ENCODE measurements around the gene NAA80. TPM values are rescaled to one million over a fixed set of nuclear protein-coding genes. Genes with fewer than 3 reads are reported as not detected.
"Not testable (repeated sequence)": the region's sequence is repeated elsewhere in the genome, so short reads cannot be mapped to it uniquely, and the experiment has no call there.

Gene NAA80
- total and polyA plus RNA-seq, 10 of the 15 experiments (the other 5 are each of a cell fraction or from before 2014, with no cell fraction given): 0.48 to 12.7 (median 6.7) TPM

- Histone ChIP-seq H3K9me3 (replicated peaks; ENCODE audit: control insufficient read depth, insufficient read depth, low read length) (no peaks in the 10 kb centered on the region), H3K4me3 (no peak overlapping the region), H3K9ac (ENCODE audit: control insufficient read depth, insufficient read depth, low read length) (no peak overlapping the region), H3K36me3 (ENCODE audit: control insufficient read depth in 2 of 2, insufficient read depth in 2 of 2, low read length in 1 of 2) (peaks cover 0 to 28% of the 10 kb centered on the region in 2 experiments; a peak in 3 of 4 replicates), H4K20me1 (ENCODE audit: control insufficient read depth, insufficient read depth) (no peaks in the 10 kb centered on the region), H2AFZ (ENCODE audit: control insufficient read depth, low read depth, low read length) (no peak overlapping the region), H3K27me3 (replicated peaks in 1 of 2; ENCODE audit: control insufficient read depth in 2 of 2, insufficient read depth in 2 of 2, low read length in 1 of 2) (no peaks in the 10 kb centered on the region), H3K4me2 (ENCODE audit: control insufficient read depth, insufficient read depth) (no peak overlapping the region), H3K79me2 (ENCODE audit: control insufficient read depth, insufficient read depth, low read length) (peaks cover 15% of the 10 kb centered on the region), H3K27ac (ENCODE audit: control insufficient read depth, insufficient read depth) (no peak overlapping the region), H3K4me1 (ENCODE audit: control insufficient read depth, insufficient read depth, low read length) (peaks cover 3% of the 10 kb centered on the region; the same call in 1 of the 2 replicates)
- ChIA-PET SMC1A (ENCODE audit: uncharacterized antibody, unreplicated experiment) (no interaction called here), RAD21 (ENCODE audit: unreplicated experiment) (no interaction called here), CTCF (no interaction called here), POLR2A (no interaction called here)
- WGBS (ENCODE audit: insufficient coverage, insufficient replicate concordance, low lambda C conversion rate, missing lambda C conversion rate): 94% methylated on average over 28 of the region's 28 CpGs
- no TSS peak for BruUV-seq (replicated peaks)
- ATAC-seq: no peak
- DNase-seq (ENCODE audit: low read depth, low spot score): no peak
- no peak for TF ChIP-seq ASH2L (IDR thresholded peaks at IDR 0.05; ENCODE audit: borderline replicate concordance, low read depth)
- peak; percentile 67; the same call in 1 of the 2 replicates for TF ChIP-seq POLR2A (IDR thresholded peaks at IDR 0.05; ENCODE audit: low read depth, low read length)
- no peak for FAIRE-seq
- in situ Hi-C loops (cut with MboI) (no loop called here), intact Hi-C loops (cut with micrococcal nuclease; ENCODE audit: unreplicated experiment) (no loop called here)
These were observed 12.6 kb downstream of the NAA80 start for GRCh38 chr3:50286322-50287227.

GRCh38 chr3:50284121-50284520, 15.1 kb downstream of the NAA80 start:
- CTCF ChIA-PET; H3K27ac ChIP-seq (ENCODE audit: control insufficient read depth, insufficient read depth); in situ Hi-C loops (cut with MboI); SMC1A ChIA-PET (ENCODE audit: uncharacterized antibody, unreplicated experiment); H3K4me2 ChIP-seq (ENCODE audit: control insufficient read depth, insufficient read depth); DNase-seq (ENCODE audit: low read depth, low spot score); H3K9ac ChIP-seq (ENCODE audit: control insufficient read depth, insufficient read depth, low read length); ATAC-seq; H3K4me3 ChIP-seq; H3K4me1 ChIP-seq (ENCODE audit: control insufficient read depth, insufficient read depth, low read length); H3K79me2 ChIP-seq (ENCODE audit: control insufficient read depth, insufficient read depth, low read length); FAIRE-seq; H3K27me3 ChIP-seq (replicated peaks in 1 of 2; ENCODE audit: control insufficient read depth in 2 of 2, insufficient read depth in 2 of 2, low read length in 1 of 2); H2AFZ ChIP-seq (ENCODE audit: control insufficient read depth, low read depth, low read length); H4K20me1 ChIP-seq (ENCODE audit: control insufficient read depth, insufficient read depth); RAD21 ChIA-PET (ENCODE audit: unreplicated experiment); intact Hi-C loops (cut with micrococcal nuclease; ENCODE audit: unreplicated experiment); BruUV-seq (replicated peaks); H3K9me3 ChIP-seq (replicated peaks; ENCODE audit: control insufficient read depth, insufficient read depth, low read length): not testable (repeated sequence)
- peaks cover 0 to 17% of the 10 kb centered on the region in 2 experiments; a peak in 3 of 4 replicates for H3K36me3 ChIP-seq (ENCODE audit: control insufficient read depth in 2 of 2, insufficient read depth in 2 of 2, low read length in 1 of 2)
- WGBS (ENCODE audit: insufficient coverage, insufficient replicate concordance, low lambda C conversion rate, missing lambda C conversion rate): 89% methylated on average over 6 of the region's 6 CpGs
- POLR2A ChIA-PET: interaction anchor here (1.0 kb wide), 1 partner anchor 15 kb away, joined by 3 read pairs; the partner anchor contains the start of genes HYAL3 and NAA80

Data from GM12878 (cell line).